Adipocyte (in vitro differentiated cells): Measurements from ENCODE around the gene NPIPB8.
"Not testable (repeated sequence)": the region's sequence is repeated elsewhere in the genome, so short reads cannot be mapped to it uniquely, and the experiment has no call there.

Experiments
- DNase-seq: peaks from one replicate; pipeline ENCODE4 v3.0.0-alpha.2; 2015; ENCODE audit warnings: low read depth
- H3K27me3 ChIP-seq: replicated peaks from 2 replicates; pipeline ENCODE4 v1.7.0; 2013; ENCODE audit warnings: mild to moderate bottlenecking, low read length, moderate library complexity; ENCODE audit not compliant: control insufficient read depth, insufficient read depth
- H3K36me3 ChIP-seq: 2 replicates; pipeline ENCODE4 v1.7.0; 2013; ENCODE audit warnings: low read length, mild to moderate bottlenecking, moderate library complexity; ENCODE audit not compliant: control insufficient read depth, insufficient read depth, severe bottlenecking
- H3K4me1 ChIP-seq: 2 replicates; pipeline ENCODE4 v1.7.0; 2013; ENCODE audit warnings: mild to moderate bottlenecking, low read length, moderate library complexity; ENCODE audit not compliant: control insufficient read depth, insufficient read depth
- H3K4me3 ChIP-seq: 2 replicates; pipeline ENCODE4 v1.7.0; 2013; ENCODE audit warnings: mild to moderate bottlenecking, low read length, moderate library complexity
- H3K9ac ChIP-seq: 2 replicates; pipeline ENCODE4 v1.7.0; 2013; ENCODE audit warnings: mild to moderate bottlenecking, low read length, moderate library complexity
- H3K9me3 ChIP-seq: 2 replicates; pipeline ENCODE4 v1.7.0; 2013; ENCODE audit warnings: mild to moderate bottlenecking, low read length, moderate library complexity; ENCODE audit not compliant: control insufficient read depth

NPIPB8 gene

GRCh38 chr16:28607681-28608495 is 30.0 kb upstream of the NPIPB8 start:
- H3K4me1 ChIP-seq, DNase-seq, H3K4me3 ChIP-seq, H3K36me3 ChIP-seq, H3K9me3 ChIP-seq, H3K27me3 ChIP-seq, H3K9ac ChIP-seq: not testable (repeated sequence)

GRCh38 chr16:28608496-28608808 is 29.4 kb upstream of the NPIPB8 start:
- not testable (repeated sequence) for H3K27me3 ChIP-seq, H3K9me3 ChIP-seq, H3K4me3 ChIP-seq, H3K9ac ChIP-seq, DNase-seq, H3K36me3 ChIP-seq, H3K4me1 ChIP-seq

GRCh38 chr16:28608867-28609596 is 28.8 kb upstream of the NPIPB8 start:
- not testable (repeated sequence) for H3K36me3 ChIP-seq, H3K27me3 ChIP-seq, DNase-seq, H3K4me3 ChIP-seq, H3K4me1 ChIP-seq, H3K9me3 ChIP-seq, H3K9ac ChIP-seq

- Histone ChIP-seq H3K36me3 (no peaks in the 10 kb centered on the region), H3K27me3 (peaks cover 3% of the 10 kb centered on the region), H3K9ac (no peak within 1 kb of the TSS), H3K4me3 (no peak within 1 kb of the TSS), H3K4me1 (peaks cover 5% of the 10 kb centered on the region), H3K9me3 (no peaks in the 10 kb centered on the region)
- DNase-seq, result no peak
These were observed 28.0 kb upstream of the NPIPB8 start, which contains the start of gene SULT1A1 for GRCh38 chr16:28609631-28610594. TSS of gene SULT1A1 (minus strand) at chr16:28610044. CDS start at chr16:28608855, 1,189 bp downstream.

- H3K36me3 ChIP-seq, result no peaks in the 10 kb centered on the region
- peaks cover 3% of the 10 kb centered on the region for H3K27me3 ChIP-seq
- peaks cover 5% of the 10 kb centered on the region for H3K4me1 ChIP-seq
- no peak overlapping the region for H3K4me3 ChIP-seq
- no peak overlapping the region for H3K9ac ChIP-seq
- no peaks in the 10 kb centered on the region for H3K9me3 ChIP-seq
- DNase-seq, result no peak
These were observed 27.2 kb upstream of the NPIPB8 start for GRCh38 chr16:28610595-28611191.

GRCh38 chr16:28612359-28613280 is 25.2 kb upstream of the NPIPB8 start:
- H3K4me3 ChIP-seq, DNase-seq, H3K36me3 ChIP-seq, H3K27me3 ChIP-seq, H3K9me3 ChIP-seq, H3K9ac ChIP-seq: not testable (repeated sequence)
- H3K4me1 ChIP-seq, result peaks cover 11% of the 10 kb centered on the region

GRCh38 chr16:28613912-28614311 is 24.0 kb upstream of the NPIPB8 start:
- not testable (repeated sequence) for H3K4me3 ChIP-seq, H3K9ac ChIP-seq, H3K36me3 ChIP-seq, DNase-seq, H3K27me3 ChIP-seq, H3K9me3 ChIP-seq
- H3K4me1 ChIP-seq, result peaks cover 12% of the 10 kb centered on the region

GRCh38 chr16:28614561-28614960 is 23.3 kb upstream of the NPIPB8 start:
- not testable (repeated sequence) for H3K9ac ChIP-seq, DNase-seq, H3K4me1 ChIP-seq, H3K9me3 ChIP-seq, H3K4me3 ChIP-seq, H3K27me3 ChIP-seq, H3K36me3 ChIP-seq

GRCh38 chr16:28615486-28616223 is 22.2 kb upstream of the NPIPB8 start:
- not testable (repeated sequence) for H3K4me3 ChIP-seq, H3K9me3 ChIP-seq, H3K9ac ChIP-seq, H3K27me3 ChIP-seq, H3K4me1 ChIP-seq, H3K36me3 ChIP-seq
- peak; percentile 58 for DNase-seq

- not testable (repeated sequence) for H3K9me3 ChIP-seq, H3K9ac ChIP-seq, H3K4me3 ChIP-seq, H3K36me3 ChIP-seq, H3K27me3 ChIP-seq, H3K4me1 ChIP-seq, DNase-seq
These were observed 21.7 kb upstream of the NPIPB8 start for GRCh38 chr16:28616224-28616577.
